Left ventricle myocardium inferior (tissue), 1 donor: ENCODE data around the gene HYAL2. TPM values are rescaled to one million over a fixed set of nuclear protein-coding genes. Genes with fewer than 3 reads are reported as not detected.

ENCODE experiments used
- DNase-seq: peaks from one replicate; pipeline ENCODE4 v3.0.0-alpha.2; 2020
- H3K27ac ChIP-seq: fragments of 200-600 bp; replicated peaks from 2 replicates; pipeline ENCODE4 v1.8.0; 2021
- H3K27me3 ChIP-seq: fragments of 200-600 bp; 2 replicates; pipeline ENCODE4 v1.8.0; 2021; ENCODE audit warnings: low read depth
- H3K36me3 ChIP-seq: fragments of 200-600 bp; 2 replicates; pipeline ENCODE4 v1.8.0; 2021
- H3K4me1 ChIP-seq: fragments of 200-600 bp; 2 replicates; pipeline ENCODE4 v1.8.0; 2021
- H3K4me3 ChIP-seq: fragments of 200-600 bp; 2 replicates; pipeline ENCODE4 v1.8.0; 2021; ENCODE audit warnings: mild to moderate bottlenecking, moderate library complexity
- H3K9me3 ChIP-seq: fragments of 200-600 bp; replicated peaks from 2 replicates; pipeline ENCODE4 v1.8.0; 2021
- CTCF ChIP-seq: fragments of 200-600 bp; IDR thresholded peaks from 2 replicates; pipeline ENCODE4 v1.8.0; 2021; ENCODE audit warnings: antibody characterized with exemption, mild to moderate bottlenecking, borderline replicate concordance
- intact Hi-C: fragments of 100-400 bp; cut with micrococcal nuclease; formaldehyde crosslinking; loops from one replicate; pipeline ENCODE4 v1.11.0; 2022
- total RNA-seq: library from RNA; stranded (reverse); fragmentation: NEBNext Ultra II Directional; extraction: Animal tissue kit (Norgen Biotek cat#: 25700); gene quantifications from one replicate; pipeline ENCODE4 v1.2.1, GENCODE V29; 2021
- donor health status: DM: no; HTN: yes; CAD: no; lungs with severe emphysema.

Gene HYAL2
- total RNA-seq, 1 donor from 2014 or later: 38.9 TPM

DNA sequence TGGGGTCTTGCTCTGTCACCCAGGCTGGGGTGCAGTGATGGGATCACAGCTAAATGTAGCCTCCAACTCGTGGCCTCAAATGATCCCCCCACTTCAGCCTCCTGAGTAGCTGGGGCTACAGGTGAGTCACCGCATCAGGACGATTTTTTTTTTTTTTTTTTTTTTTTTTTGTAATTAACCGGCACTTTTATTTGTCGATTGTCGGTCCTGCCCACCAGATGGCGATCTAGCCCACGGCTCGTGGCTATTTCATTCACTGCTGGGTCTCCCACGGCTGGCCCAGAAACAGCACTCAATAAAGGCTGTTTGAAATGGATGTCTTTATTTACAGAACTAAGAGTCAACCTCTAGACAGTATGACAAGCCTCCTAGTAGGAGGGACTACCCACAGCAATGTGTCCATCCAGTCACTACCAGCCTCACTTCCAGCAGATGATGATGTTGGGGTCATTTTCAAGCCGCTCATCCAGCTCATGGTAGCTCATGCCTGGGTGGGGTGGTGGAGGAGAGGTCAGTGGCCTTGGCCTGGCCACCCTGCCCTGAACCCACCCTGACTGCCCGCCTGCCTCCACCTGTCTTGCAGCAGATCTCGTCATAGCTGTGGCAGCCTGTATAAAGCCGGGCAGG lies 24.8 kb upstream of the HYAL2 start:
- peaks cover 15% of the 10 kb centered on the region for H3K36me3 ChIP-seq
- TF ChIP-seq CTCF: peak; percentile 70
- intact Hi-C loops: loop anchor here (5.0 kb wide), 1 partner anchor 195 kb away; no protein-coding TSS in a partner anchor

GRCh38 chr3:50345586-50346234 lies 23.2 kb upstream of the HYAL2 start, which contains the start of gene ZMYND10:
Gene ZMYND10 (minus strand): TSS chr3:50345732. CDS start chr3:50345579, 153 bp downstream.
- peaks cover 43% of the 10 kb centered on the region for H3K4me1 ChIP-seq

More for the DNA sequence above, 24.8 kb upstream of the HYAL2 start:
- Histone ChIP-seq H3K4me3 (no peak overlapping the region), H3K4me1 (peaks cover 44% of the 10 kb centered on the region), H3K9me3 (no peaks in the 10 kb centered on the region), H3K27ac (peak overlapping the region; percentile 16), H3K27me3 (no peaks in the 10 kb centered on the region)
- DNase-seq: peak; percentile 61

DNA sequence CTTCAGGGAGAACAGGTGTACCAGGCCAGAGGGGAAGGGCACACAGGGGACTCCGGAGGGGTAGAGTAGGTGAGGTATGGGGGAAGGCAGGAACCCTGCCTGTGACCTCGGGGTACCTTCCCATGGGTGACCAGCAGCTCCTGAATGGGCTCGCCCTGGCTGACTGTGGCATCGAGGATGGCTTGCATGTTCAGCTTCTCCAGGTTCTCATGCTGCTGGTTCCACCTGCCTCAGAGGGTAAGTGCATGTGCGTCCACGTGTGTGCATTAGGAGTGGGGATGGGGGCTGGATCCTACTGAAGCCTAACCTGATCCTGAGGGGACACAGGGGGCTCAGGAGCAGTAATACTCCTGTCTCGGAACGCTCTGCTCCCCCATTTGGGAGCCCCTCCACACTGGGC lies 22.5 kb upstream of the HYAL2 start:
- Histone ChIP-seq H3K27me3 (peaks cover 15% of the 10 kb centered on the region), H3K4me3 (peak overlapping the region; percentile 60), H3K9me3 (no peaks in the 10 kb centered on the region), H3K4me1 (peaks cover 45% of the 10 kb centered on the region), H3K36me3 (peaks cover 15% of the 10 kb centered on the region), H3K27ac (no peak overlapping the region)
- intact Hi-C loops: loop anchor here (5.0 kb wide), 1 partner anchor 197 kb away; no protein-coding TSS in a partner anchor
- no peak for TF ChIP-seq CTCF
- no peak for DNase-seq

More at GRCh38 chr3:50345586-50346234, 23.2 kb upstream of the HYAL2 start, which contains the start of gene ZMYND10:
- H3K36me3 ChIP-seq: peaks cover 15% of the 10 kb centered on the region
- H3K27ac ChIP-seq: peak within 1 kb of the TSS; percentile 22
- intact Hi-C loops: loop anchor here (5.0 kb wide), 1 partner anchor 197 kb away; no protein-coding TSS in a partner anchor
- no peaks in the 10 kb centered on the region for H3K9me3 ChIP-seq
- peaks cover 9% of the 10 kb centered on the region for H3K27me3 ChIP-seq
- no peak for TF ChIP-seq CTCF
- DNase-seq: peak; percentile 78
- H3K4me3 ChIP-seq: peak within 1 kb of the TSS; percentile 60

GRCh38 chr3:50342813-50343633 lies 20.5 kb upstream of the HYAL2 start:
- intact Hi-C loops: no loop called here
- Histone ChIP-seq H3K4me1 (peaks cover 54% of the 10 kb centered on the region), H3K9me3 (no peaks in the 10 kb centered on the region), H3K4me3 (no peak overlapping the region), H3K27me3 (peaks cover 15% of the 10 kb centered on the region), H3K36me3 (peaks cover 7% of the 10 kb centered on the region), H3K27ac (no peak overlapping the region)
- TF ChIP-seq CTCF: no peak
- DNase-seq: no peak

DNA sequence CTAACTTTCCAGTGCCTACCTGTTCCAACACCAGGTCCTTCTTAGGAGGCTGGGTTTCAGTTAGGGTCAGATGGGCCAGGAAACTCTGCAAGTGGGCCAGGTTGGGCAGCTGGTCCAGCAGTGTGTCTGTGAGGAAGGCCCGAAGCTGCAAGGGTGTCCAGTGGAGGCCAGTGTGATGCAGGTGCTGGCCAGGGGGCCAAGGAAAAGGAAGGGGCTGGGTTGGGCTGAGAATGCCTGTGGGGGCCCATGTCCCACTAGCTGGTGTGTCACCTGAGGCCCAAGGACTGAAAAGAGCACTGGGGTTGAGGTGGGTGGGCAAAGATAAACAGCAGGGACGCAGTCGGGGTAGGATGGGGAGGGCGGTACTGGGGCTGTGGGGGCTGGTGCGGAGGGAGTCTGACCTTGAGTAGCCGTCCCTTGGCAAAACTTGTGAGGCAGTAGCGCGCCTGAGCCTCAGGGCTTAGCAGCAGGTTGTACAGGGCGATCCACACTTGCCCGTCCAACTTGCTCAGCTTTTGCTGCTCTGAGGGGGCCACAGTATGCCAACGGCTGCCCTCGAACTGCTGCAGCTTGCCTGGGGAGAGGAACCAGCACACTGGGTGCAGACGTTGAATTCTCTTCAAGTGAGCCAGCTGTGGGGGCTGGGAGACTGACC lies 19.6 kb upstream of the HYAL2 start:
- Histone ChIP-seq H3K4me3 (no peak overlapping the region), H3K36me3 (no peaks in the 10 kb centered on the region), H3K27me3 (peaks cover 15% of the 10 kb centered on the region), H3K9me3 (no peaks in the 10 kb centered on the region), H3K4me1 (peaks cover 55% of the 10 kb centered on the region), H3K27ac (no peak overlapping the region)
- intact Hi-C loops: no loop called here
- no peak for TF ChIP-seq CTCF
- no peak for DNase-seq
